Measurements from ENCODE around the gene PA2G4.

The PA2G4 gene

DNA sequence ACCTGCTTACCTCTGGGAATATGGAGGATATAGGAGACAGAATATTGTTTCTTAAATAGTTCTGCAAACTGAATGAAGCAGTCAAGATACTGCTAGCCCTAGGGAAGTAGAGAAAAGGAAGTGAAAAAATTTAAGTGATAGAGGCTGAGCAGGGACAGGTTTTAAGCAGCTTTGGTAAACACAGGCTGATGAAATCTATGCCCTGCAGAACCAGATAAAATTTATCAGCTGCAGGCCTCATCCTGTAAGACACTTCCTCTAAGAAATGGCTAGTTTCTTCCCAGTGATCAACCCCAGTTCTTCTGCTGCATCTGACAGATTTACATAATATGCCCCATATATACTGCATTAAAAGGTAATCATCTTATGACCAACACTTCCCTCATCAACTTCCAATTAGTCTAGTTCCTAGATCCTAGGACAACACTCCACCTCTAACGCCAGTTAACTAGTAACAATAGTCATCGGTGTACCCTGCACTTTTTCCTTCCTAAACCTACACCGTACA is 22.4 kb downstream of the PA2G4 start:
- peak; percentile 79 to 86 for DNase-seq
- TF ChIP-seq GATA1 (IDR thresholded peaks at IDR 0.05; ENCODE audit: low read depth, low read length), result no peak
- no peak for TF ChIP-seq POLR2A (IDR thresholded peaks at IDR 0.05; ENCODE audit: low read length)

DNA sequence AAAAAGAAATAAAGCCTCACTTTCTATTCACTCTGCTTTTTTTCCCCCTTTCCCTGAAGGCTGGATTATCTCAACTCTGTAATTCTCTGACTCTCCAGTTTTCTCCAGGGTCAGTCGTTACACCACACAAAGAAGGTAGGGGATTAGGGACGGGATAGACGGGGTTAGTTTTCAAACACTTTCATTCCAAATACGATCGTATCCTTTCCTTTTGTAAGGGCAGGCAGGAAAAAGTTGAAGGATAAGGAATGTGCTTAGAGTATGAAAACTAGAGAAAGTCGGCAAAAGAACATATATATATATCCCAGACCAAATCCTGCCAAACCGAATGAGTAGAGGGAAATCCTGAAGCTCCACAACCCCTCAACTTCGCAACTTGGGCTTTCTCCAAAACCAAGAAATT is 23.1 kb downstream of the PA2G4 start:
- no peak for TF ChIP-seq GATA1 (IDR thresholded peaks at IDR 0.05; ENCODE audit: low read depth, low read length)
- TF ChIP-seq POLR2A (IDR thresholded peaks at IDR 0.05; ENCODE audit: low read length), result no peak
- no peak for DNase-seq

GRCh38 chr12:56127888-56128669 is 23.7 kb downstream of the PA2G4 start, which contains the start of gene ESYT1:
Gene ESYT1 (plus strand): TSS chr12:56128267. CDS start chr12:56128320, 53 bp downstream.
- peak; percentile 99 to 100 for DNase-seq
- TF ChIP-seq GATA1 (IDR thresholded peaks at IDR 0.05; ENCODE audit: low read depth, low read length) (no peak), POLR2A (IDR thresholded peaks at IDR 0.05; ENCODE audit: low read length) (peak; percentile 93)

DNA sequence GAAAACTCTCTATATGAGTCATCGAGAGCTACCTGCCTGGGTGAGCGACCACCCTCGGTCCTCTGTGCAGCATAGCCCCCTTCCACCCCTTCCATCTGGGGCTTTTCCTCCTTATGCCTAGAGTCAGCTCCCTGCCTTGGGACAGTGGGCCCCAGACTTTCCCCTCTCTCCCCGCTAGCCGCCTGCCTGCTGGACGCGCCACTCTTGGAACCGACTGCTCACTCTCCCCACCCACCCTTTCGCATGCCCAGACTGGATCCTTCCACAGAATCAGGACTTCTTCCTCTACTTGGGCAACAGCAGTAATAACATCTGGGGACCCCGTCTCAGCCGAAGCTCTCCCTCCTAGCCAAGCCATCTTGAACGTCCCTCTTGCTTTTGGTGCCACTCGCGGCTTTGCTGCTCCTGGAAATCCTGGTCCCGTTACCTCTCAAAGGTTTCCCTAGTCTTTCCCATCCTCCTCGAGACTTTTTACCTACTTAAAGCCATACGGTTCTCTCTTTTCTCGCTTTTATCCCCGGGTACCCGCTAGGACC is 24.4 kb downstream of the PA2G4 start:
- peak; percentile 47 to 65 for DNase-seq
- TF ChIP-seq GATA1 (IDR thresholded peaks at IDR 0.05; ENCODE audit: low read depth, low read length), result no peak
- TF ChIP-seq POLR2A (IDR thresholded peaks at IDR 0.05; ENCODE audit: low read length), result no peak

DNA sequence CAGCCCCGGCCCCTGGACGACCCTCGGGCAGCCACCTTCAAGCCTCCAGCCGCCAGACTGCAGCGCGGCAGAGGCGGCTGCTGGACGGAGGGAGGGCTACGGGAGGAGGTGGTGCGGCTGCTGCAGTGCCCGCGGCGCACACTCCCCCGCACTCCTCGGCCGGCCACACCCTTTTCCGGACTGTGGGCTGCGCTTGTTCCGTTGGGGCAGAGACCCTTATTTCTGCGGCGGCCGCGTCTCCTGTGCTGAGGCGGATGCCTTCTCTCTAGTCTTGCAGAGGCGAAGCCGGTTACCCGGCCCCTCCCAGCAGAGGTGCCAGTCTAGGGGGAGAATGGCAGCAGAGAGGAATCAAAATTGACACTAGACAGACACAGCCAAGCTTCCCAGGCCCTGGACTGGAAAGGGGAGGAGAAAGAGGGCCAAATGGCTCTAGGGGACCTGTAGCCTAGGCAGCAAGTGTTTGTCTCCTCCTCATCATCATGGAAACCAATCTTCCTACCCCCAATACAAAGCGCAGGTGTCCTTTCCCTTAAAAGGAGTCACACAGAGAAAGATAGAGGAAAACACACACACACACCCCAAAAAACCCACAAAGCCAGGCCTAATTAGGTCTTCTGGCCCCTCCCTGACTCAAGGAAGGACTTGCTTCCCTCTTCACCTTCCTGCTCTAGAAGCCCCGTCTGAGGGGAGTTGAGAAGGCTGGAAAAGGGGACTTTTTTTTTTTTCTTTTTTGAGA is 25.0 kb downstream of the PA2G4 start:
- peak; percentile 70 to 74 for DNase-seq
- TF ChIP-seq GATA1 (IDR thresholded peaks at IDR 0.05; ENCODE audit: low read depth, low read length) (no peak), POLR2A (IDR thresholded peaks at IDR 0.05; ENCODE audit: low read length) (peak; percentile 28)

DNA sequence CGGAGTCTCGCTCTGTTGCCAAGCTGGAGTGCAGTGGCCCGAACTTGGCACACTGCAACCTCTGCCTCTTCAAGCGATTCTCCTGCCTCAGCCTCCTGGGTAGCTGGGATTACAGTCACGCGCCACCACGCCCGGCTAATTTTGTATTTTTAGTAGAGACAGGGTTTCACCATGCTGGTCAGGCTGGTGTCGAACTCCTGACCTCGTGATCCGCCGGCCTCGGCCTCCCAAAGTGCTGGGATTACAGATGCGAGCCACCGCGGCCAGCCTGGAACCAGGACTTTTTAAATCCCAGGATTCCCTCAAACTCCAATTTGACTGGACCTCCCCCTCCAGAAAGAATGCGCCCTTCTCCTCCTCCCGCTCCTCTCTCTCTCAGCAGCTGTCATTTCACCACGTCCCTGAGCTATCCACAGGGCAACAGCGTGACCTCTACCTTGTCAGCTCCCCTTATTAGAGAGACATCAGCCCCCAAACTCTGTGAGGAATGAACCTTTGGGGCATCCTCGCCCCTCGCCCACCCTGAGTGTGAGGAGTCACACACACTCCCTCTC is 25.7 kb downstream of the PA2G4 start:
- TF ChIP-seq POLR2A (IDR thresholded peaks at IDR 0.05; ENCODE audit: low read length) (no peak), GATA1 (IDR thresholded peaks at IDR 0.05; ENCODE audit: low read depth, low read length) (no peak)
- DNase-seq, result no peak

DNA sequence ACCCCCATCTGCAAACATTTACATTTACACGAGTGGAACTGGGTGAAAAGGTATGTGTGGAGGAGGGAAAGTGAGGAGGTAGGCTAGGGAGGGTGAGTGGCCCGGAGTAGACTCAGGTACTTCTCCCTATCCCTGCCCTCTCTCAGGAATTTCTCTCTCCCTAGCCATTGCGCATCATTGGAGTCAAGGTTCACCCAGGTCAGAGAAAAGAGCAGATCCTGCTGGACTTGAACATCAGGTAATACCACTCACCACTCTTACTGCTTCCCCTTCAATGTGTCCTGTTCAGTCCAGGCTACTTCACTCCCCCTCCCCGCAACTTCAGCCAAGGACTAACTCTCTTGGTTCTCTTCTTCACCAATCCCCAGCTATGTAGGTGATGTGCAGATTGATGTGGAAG is 26.5 kb downstream of the PA2G4 start:
- no peak for TF ChIP-seq GATA1 (IDR thresholded peaks at IDR 0.05; ENCODE audit: low read depth, low read length)
- TF ChIP-seq POLR2A (IDR thresholded peaks at IDR 0.05; ENCODE audit: low read length), result no peak

DNA sequence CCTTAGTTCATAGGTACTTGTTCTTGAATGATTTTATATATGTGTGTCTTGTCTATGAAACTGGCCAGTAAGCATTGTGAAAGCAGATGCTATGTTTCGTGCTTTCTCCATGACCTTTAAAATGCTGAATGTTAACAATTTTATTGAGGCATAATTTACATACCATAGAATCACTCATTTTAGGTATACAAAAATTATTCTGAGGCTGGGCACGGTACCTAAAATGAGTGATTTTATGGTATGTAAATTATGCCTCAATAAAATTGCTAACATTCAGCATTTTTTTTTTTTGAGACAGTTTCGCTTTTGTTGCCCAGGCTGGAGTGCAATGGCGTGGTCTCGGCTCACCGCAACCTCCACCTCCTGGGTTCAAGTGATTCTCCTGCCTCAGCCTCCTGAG is 30.5 kb downstream of the PA2G4 start:
- no peak for TF ChIP-seq POLR2A (IDR thresholded peaks at IDR 0.05; ENCODE audit: low read length)
- no peak for TF ChIP-seq GATA1 (IDR thresholded peaks at IDR 0.05; ENCODE audit: low read depth, low read length)
- no peak for DNase-seq

More for the DNA sequence above, 26.5 kb downstream of the PA2G4 start:
- no peak for DNase-seq

GRCh38 chr12:56137853-56138571 is 33.7 kb downstream of the PA2G4 start:
- no peak for DNase-seq
- TF ChIP-seq POLR2A (IDR thresholded peaks at IDR 0.05; ENCODE audit: low read length) (no peak), GATA1 (IDR thresholded peaks at IDR 0.05; ENCODE audit: low read depth, low read length) (no peak)

DNA sequence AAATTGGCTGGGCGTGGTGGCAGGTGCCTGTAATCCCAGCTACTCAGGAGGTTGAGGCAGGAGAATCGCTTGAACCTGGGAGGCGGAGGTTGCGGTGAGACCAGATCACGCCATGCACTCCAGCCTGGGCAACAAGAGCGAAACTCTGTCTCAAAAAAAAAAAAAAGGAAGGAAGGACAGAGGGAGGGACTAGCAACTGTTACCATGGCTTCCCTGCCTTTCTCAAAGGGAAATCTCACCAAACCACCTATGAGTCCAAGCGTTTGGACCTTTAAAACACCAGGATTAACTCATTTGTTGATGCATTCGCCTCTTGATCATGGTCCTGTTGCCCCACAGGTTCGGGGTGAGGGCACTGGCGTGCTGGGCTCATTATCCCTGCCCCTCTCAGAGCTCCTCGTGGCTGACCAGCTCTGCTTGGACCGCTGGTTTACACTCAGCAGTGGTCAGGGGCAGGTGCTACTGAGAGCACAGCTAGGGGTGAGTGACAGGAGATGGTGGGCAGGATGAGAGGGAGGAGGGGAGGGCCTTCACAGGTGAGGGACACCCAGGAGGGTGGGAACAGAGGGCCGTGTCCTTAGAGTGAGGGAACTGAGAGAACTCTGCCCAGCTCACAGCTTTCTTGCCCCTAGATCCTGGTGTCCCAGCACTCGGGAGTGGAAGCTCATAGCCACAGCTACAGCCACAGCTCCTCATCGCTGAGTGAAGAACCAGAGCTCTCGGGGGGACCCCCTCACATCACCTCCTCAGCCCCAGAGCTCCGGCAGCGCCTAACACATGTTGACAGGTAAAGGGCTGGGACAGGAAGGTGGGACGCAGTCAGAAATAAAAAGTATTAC is 37.8 kb downstream of the PA2G4 start:
- DNase-seq, result no peak
- no peak for TF ChIP-seq GATA1 (IDR thresholded peaks at IDR 0.05; ENCODE audit: low read depth, low read length)
- no peak for TF ChIP-seq POLR2A (IDR thresholded peaks at IDR 0.05; ENCODE audit: low read length)

- DNase-seq, result no peak
- TF ChIP-seq GATA1 (IDR thresholded peaks at IDR 0.05; ENCODE audit: low read depth, low read length), result no peak
- no peak for TF ChIP-seq POLR2A (IDR thresholded peaks at IDR 0.05; ENCODE audit: low read length)
Measured at GRCh38 chr12:56143217-56143616, 38.9 kb downstream of the PA2G4 start.

GRCh38 chr12:56143870-56144269 is 39.5 kb downstream of the PA2G4 start:
- DNase-seq, result no peak
- TF ChIP-seq POLR2A (IDR thresholded peaks at IDR 0.05; ENCODE audit: low read length), result no peak
- TF ChIP-seq GATA1 (IDR thresholded peaks at IDR 0.05; ENCODE audit: low read depth, low read length), result no peak

Measured in erythroblast (primary cell).